Thoracic aorta (tissue), 2 donors: Measurements from ENCODE around the gene NLRP6. TPM values are rescaled to one million over a fixed set of nuclear protein-coding genes. Genes with fewer than 3 reads are reported as not detected.
"Not testable (repeated sequence)": the region's sequence is repeated elsewhere in the genome, so short reads cannot be mapped to it uniquely, and the experiment has no call there.

Experiments used
- ATAC-seq: fragments of 150-250 bp; one replicate; pipeline ENCODE4 v1.8.0; 2017; ENCODE audit warnings: low read depth; ENCODE audit not compliant: insufficient number of reproducible peaks, low FRiP score
- DNase-seq: peaks from one replicate; pipeline ENCODE4 v3.0.0-alpha.2; 2020; ENCODE audit warnings: low spot score
- H3K27ac ChIP-seq, 2 donors: fragments of 200-600 bp; sonication (generic); 1 replicate in 1 of 2; 2 replicates in 1 of 2; pipeline ENCODE4 v1.5.1; 2016; ENCODE audit warnings: mild to moderate bottlenecking in 2 of 2, moderate library complexity in 2 of 2
- H3K27me3 ChIP-seq: fragments of 200-600 bp; sonication (generic); replicated peaks from 2 replicates; pipeline ENCODE4 v1.6.0; 2016; ENCODE audit warnings: mild to moderate bottlenecking; ENCODE audit not compliant: insufficient read depth
- H3K36me3 ChIP-seq: fragments of 200-600 bp; sonication (generic); one replicate; pipeline ENCODE4 v1.5.1; 2016
- H3K4me1 ChIP-seq, 2 donors: fragments of 200-600 bp; sonication (generic); 1 replicate in 1 of 2; 2 replicates in 1 of 2; pipeline versions ENCODE4 v1.5.1 to v1.6.0; 2016; ENCODE audit warnings: low read depth in 2 of 2, mild to moderate bottlenecking in 1 of 2; ENCODE audit not compliant: control insufficient read depth in 1 of 2
- H3K4me3 ChIP-seq: fragments of 200-600 bp; sonication (generic); 2 replicates; pipeline ENCODE4 v1.5.1; 2016; ENCODE audit warnings: mild to moderate bottlenecking
- H3K9me3 ChIP-seq: fragments of 200-600 bp; sonication (generic); 2 replicates; pipeline ENCODE4 v1.5.1; 2016
- total RNA-seq, 2 donors: library from RNA; depleted of rRNA; stranded (reverse); fragments of >200 nt; gene quantifications; one replicate each; pipeline versions ENCODE4 v1.1.0 to v1.2.3, GENCODE V29; 2016
- TF ChIP-seq, protein P1 (sequence below): fragments of 200-600 bp; sonication (generic); IDR thresholded peaks from one replicate; pipeline ENCODE4 v1.5.1; 2019; ENCODE audit warnings: antibody characterized with exemption

Gene NLRP6
- total RNA-seq, 2 donors from 2014 or later: 5.6 to 6.6 TPM

DNA sequence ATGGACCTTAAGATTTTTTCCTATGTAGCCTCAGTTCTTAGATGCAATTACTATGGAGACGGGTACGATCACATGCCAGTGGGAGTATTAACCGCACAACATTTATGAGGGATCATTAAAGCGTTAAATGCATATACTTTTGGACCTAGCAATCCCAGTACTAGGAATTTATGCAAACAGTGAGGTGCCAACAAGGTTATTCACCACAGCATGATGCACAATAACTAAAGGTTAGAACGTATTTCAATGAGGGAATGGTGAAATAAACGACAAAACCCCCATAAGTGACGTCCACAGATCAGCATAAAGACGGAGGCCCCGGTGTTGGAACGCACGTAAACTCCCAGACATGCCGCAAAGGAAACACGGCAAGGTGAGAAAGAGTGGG lies 42.6 kb upstream of the NLRP6 start:
- DNase-seq: no peak
- H3K36me3 ChIP-seq: no peaks in the 10 kb centered on the region
- H3K27ac ChIP-seq: peak overlapping the region; percentile 71 to 95
- no peak for ATAC-seq
- H3K4me1 ChIP-seq: peaks cover 20 to 27% of the 10 kb centered on the region in 2 donors
- peak overlapping the region; percentile 100 for H3K4me3 ChIP-seq
- TF ChIP-seq, protein P1, sequence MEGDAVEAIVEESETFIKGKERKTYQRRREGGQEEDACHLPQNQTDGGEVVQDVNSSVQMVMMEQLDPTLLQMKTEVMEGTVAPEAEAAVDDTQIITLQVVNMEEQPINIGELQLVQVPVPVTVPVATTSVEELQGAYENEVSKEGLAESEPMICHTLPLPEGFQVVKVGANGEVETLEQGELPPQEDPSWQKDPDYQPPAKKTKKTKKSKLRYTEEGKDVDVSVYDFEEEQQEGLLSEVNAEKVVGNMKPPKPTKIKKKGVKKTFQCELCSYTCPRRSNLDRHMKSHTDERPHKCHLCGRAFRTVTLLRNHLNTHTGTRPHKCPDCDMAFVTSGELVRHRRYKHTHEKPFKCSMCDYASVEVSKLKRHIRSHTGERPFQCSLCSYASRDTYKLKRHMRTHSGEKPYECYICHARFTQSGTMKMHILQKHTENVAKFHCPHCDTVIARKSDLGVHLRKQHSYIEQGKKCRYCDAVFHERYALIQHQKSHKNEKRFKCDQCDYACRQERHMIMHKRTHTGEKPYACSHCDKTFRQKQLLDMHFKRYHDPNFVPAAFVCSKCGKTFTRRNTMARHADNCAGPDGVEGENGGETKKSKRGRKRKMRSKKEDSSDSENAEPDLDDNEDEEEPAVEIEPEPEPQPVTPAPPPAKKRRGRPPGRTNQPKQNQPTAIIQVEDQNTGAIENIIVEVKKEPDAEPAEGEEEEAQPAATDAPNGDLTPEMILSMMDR: no peak
- no peaks in the 10 kb centered on the region for H3K27me3 ChIP-seq
- no peaks in the 10 kb centered on the region for H3K9me3 ChIP-seq

DNA sequence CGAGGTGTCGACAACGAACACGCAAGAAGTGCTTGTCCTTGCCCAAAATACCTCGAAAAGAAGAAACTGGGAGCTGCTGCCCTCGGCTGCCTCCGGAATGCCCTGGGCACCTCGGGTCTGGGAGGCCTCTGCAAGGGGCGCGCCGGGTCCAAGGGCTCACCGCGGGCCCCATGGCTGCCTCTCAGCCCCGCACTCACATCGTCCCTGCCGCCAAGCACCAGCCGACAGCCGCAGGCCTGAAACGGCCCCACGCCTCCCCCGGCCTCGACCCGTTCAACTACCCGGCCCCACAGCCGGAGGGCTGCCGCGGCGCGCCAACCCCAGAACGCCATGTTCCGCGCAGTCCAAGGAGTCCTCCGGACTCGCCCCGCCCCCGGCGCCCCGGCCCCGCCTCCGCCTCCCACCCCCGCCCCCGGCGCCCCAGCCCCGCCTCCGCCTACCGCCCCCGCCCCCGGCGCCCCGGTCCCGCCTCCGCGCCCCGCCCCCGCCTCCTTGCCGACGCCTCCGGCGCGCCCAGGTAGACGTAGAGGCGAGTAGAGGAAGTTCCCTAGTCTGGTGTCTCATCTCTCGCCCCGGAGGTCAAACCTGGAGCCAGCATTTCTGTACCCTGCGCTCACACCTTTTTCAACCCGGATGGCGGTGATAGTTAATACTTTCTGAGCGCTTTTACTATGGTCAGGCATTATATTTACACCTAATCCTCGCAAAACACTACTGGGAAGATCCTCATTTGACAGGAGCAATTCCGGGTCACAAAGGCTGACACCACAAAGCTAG lies 42.0 kb upstream of the NLRP6 start, which contains the start of gene SIRT3:
TSS of gene SIRT3 (minus strand) at position 346 of the 777 bp plus-strand sequence. CDS start at position 332, 14 bp downstream.
- Histone ChIP-seq H3K36me3 (peaks cover 4% of the 10 kb centered on the region), H3K27ac (peak within 1 kb of the TSS; percentile 95 to 97), H3K9me3 (no peaks in the 10 kb centered on the region), H3K4me1 (peaks cover 20 to 27% of the 10 kb centered on the region in 2 donors), H3K27me3 (no peaks in the 10 kb centered on the region), H3K4me3 (peak within 1 kb of the TSS; percentile 100)
- peak; percentile 59 for ATAC-seq
- TF ChIP-seq, protein P1: peak; percentile 31
- peak; percentile 19 for DNase-seq

DNA sequence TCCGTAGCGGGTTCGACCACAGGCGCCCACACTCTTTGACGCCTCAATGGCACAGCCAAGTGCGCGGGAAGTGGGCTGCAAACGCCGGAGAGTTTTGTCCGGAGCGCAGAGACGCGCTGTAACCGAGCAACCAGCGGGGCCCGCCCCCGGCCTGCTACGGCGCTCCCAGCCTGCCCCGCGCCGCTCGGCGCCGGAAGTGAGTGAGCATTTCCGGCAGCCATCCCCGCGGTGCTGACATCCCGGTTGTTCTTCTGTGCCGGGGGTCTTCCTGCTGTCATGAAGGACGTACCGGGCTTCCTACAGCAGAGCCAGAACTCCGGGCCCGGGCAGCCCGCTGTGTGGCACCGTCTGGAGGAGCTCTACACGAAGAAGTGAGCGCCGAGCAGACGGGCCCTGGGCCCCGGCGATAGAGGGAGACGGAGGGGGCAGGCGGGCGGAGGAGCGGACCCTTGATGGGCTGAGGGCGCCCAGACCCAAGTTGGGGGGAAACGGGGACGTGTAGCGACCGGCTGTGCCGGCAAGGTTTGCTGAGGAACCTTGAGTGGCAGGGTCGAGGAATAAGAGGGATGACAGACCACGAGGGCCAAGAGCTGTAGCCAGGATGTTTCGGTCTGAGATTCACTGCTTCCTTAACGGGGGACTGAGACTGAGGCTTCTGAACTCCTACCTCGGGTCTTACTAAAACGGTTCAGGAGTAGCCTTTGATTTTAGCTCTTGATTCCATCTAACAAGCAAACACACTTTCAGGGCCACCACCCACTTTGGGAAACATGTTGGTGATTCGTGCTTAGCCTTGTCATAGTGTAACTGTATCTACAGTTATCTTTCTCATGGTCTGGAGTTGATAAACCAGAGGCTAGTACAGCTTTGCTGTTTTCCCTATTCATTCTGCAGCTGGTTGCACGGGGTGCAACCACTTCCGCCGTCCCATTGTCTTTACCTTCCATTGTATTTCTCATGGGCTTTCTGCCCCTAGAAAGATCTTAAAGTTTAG lies 41.1 kb upstream of the NLRP6 start, which contains the start of gene PSMD13:
TSS of gene PSMD13 (plus strand) at position 203 of the 994 bp plus-strand sequence. CDS start at position 277, 74 bp downstream.
- Histone ChIP-seq H3K9me3 (no peaks in the 10 kb centered on the region), H3K36me3 (peaks cover 8% of the 10 kb centered on the region), H3K4me1 (peaks cover 20 to 27% of the 10 kb centered on the region in 2 donors), H3K27ac (peak within 1 kb of the TSS; percentile 95 to 97), H3K27me3 (no peaks in the 10 kb centered on the region), H3K4me3 (peak within 1 kb of the TSS; percentile 100)
- DNase-seq: peak; percentile 47
- peak; percentile 87 for ATAC-seq
- TF ChIP-seq, protein P1: peak; percentile 21

DNA sequence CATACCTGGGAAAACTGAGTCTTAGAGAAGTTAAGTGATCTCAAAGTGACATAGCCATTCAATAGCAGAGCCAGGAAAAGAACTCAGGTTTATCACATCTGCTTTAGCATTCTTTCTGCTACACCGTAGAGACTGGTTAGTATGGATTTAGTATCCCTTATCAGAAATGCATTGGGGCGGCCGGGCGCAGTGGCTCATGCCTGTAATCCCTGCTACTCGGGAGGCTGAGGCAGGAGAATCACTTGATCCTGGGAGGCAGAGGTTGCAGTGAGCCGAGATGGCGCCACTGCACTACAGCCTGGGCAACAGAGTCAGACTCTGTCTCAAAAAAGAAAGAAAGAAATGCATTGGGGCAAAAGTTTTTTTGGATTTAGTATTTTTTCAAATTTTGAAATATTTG lies 39.9 kb upstream of the NLRP6 start:
- not testable (repeated sequence) for H3K27me3 ChIP-seq, DNase-seq, H3K9me3 ChIP-seq, ATAC-seq, H3K4me3 ChIP-seq, H3K27ac ChIP-seq
- peaks cover 16% of the 10 kb centered on the region for H3K36me3 ChIP-seq
- peaks cover 20 to 27% of the 10 kb centered on the region in 2 donors for H3K4me1 ChIP-seq

DNA sequence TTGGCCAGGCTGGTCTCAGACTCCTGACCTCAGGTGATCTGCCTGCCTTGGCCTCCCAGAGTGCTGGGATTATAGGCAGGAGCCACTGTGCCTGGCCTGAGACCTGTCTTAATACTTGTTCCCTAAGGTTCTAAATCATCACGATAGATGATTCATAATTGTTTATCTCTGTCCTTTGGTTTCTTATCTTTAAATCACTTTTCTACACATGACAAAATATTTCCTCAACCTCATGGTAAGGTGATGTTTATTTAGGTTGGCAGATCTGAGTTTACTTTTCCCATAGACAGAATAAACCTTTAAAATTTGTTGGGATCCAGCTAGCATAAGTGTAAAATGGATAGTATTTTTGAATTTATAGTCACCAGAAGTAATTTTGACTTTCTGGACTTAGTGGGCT lies 37.9 kb upstream of the NLRP6 start:
- TF ChIP-seq, protein P1: no peak
- no peaks in the 10 kb centered on the region for H3K9me3 ChIP-seq
- peaks cover 16 to 23% of the 10 kb centered on the region in 2 donors for H3K4me1 ChIP-seq
- no peak overlapping the region for H3K27ac ChIP-seq
- ATAC-seq (no peak), DNase-seq (no peak)
- H3K4me3 ChIP-seq: no peak overlapping the region
- no peaks in the 10 kb centered on the region for H3K27me3 ChIP-seq
- peaks cover 25% of the 10 kb centered on the region for H3K36me3 ChIP-seq
